Gastroesophageal sphincter (tissue), 3 donors: ENCODE results near the gene ECPAS.

Experiments used
- CTCF ChIP-seq, 4 experiments: fragments of 200-600 bp in 2 of 4; fragments of 450-650 bp in 2 of 4; sonication (generic) in 1 of 4; IDR thresholded peaks; one replicate each; pipeline ENCODE4 v1.5.1; 2017 to 2019; ENCODE audit warnings: antibody characterized with exemption in 4 of 4, mild to moderate bottlenecking in 2 of 4, moderate library complexity in 2 of 4
- EP300 ChIP-seq: sonication (generic); formaldehyde crosslinking; IDR thresholded peaks from one replicate; pipeline ENCODE4 v1.6.1; 2017; ENCODE audit warnings: antibody characterized with exemption, mild to moderate bottlenecking
- POLR2A ChIP-seq, 2 donors: fragments of 450-650 bp; IDR thresholded peaks; one replicate each; pipeline ENCODE4 v1.6.1; 2017; ENCODE audit warnings: antibody characterized with exemption in 2 of 2, mild to moderate bottlenecking in 2 of 2, moderate library complexity in 1 of 2
- POLR2AphosphoS5 ChIP-seq: sonication (generic); formaldehyde crosslinking; IDR thresholded peaks from one replicate; pipeline ENCODE4 v1.6.1; 2017; ENCODE audit warnings: antibody characterized with exemption

GRCh38 chr9:111399772-111400563 is 84.2 kb downstream of the ECPAS start:
- no peak for TF ChIP-seq POLR2A (IDR thresholded peaks at IDR 0.05)
- TF ChIP-seq CTCF (IDR thresholded peaks at IDR 0.05), result no peak
- TF ChIP-seq EP300, result no peak
- no peak for TF ChIP-seq POLR2AphosphoS5
